ENCODE data around the gene DZANK1.
"Not testable (repeated sequence)": the region's sequence is repeated elsewhere in the genome, so short reads cannot be mapped to it uniquely, and the experiment has no call there.

- TF ChIP-seq POLR2A, CTCF (IDR thresholded peaks at IDR 0.05): not testable (repeated sequence)
Measured at GRCh38 chr20:18398713-18399112, 68.1 kb downstream of the DZANK1 start.
